DOHH2 (cell line): ENCODE data around the gene LUC7L2.

Experiments used
- H3F3A ChIP-seq: fragments of 200-600 bp; sonication (generic), shearing (Covaris generic); 2 replicates; pipeline ENCODE4 v1.6.0; 2016; ENCODE audit warnings: antibody characterized with exemption, mild to moderate bottlenecking; ENCODE audit not compliant: control insufficient read depth, insufficient read depth
- H3K27ac ChIP-seq: fragments of 200-600 bp; sonication (generic); 2 replicates; pipeline ENCODE4 v1.5.1; 2014; ENCODE audit warnings: low read depth, mild to moderate bottlenecking, low read length, moderate library complexity
- H3K27me3 ChIP-seq: fragments of 200-600 bp; sonication (generic); 2 replicates; pipeline ENCODE4 v1.6.1; 2014; ENCODE audit warnings: mild to moderate bottlenecking, low read length, mixed read lengths; ENCODE audit not compliant: control insufficient read depth
- H3K36me3 ChIP-seq: fragments of 200-600 bp; sonication (generic); 2 replicates; pipeline ENCODE4 v1.6.1; 2014; ENCODE audit warnings: mild to moderate bottlenecking, low read length, moderate library complexity, mixed read lengths; ENCODE audit not compliant: control insufficient read depth
- H3K4me1 ChIP-seq: fragments of 200-600 bp; sonication (generic); 2 replicates; pipeline ENCODE4 v1.6.1; 2014; ENCODE audit warnings: mild to moderate bottlenecking, low read length, mixed read lengths; ENCODE audit not compliant: control insufficient read depth
- H3K4me2 ChIP-seq: fragments of 200-600 bp; sonication (generic); 2 replicates; pipeline ENCODE4 v1.6.0; 2014; ENCODE audit warnings: mild to moderate bottlenecking, low read length, moderate library complexity
- H3K4me3 ChIP-seq: fragments of 200-600 bp; sonication (generic); 2 replicates; pipeline ENCODE4 v1.5.1; 2014; ENCODE audit warnings: mild to moderate bottlenecking, low read length, mixed read lengths
- H3K79me2 ChIP-seq: fragments of 200-600 bp; sonication (generic); 2 replicates; pipeline ENCODE4 v1.6.1; 2014; ENCODE audit warnings: mild to moderate bottlenecking, low read length, mixed read lengths; ENCODE audit not compliant: control insufficient read depth
- H3K9me2 ChIP-seq: fragments of 200-600 bp; sonication (generic); replicated peaks from 2 replicates; pipeline ENCODE4 v1.6.1; 2014; ENCODE audit warnings: mild to moderate bottlenecking, low read length, mixed read lengths; ENCODE audit not compliant: control insufficient read depth
- H3K9me3 ChIP-seq: fragments of 200-600 bp; sonication (generic); 2 replicates; pipeline ENCODE4 v1.6.1; 2014; ENCODE audit warnings: antibody characterized with exemption, low read length, mixed read lengths; ENCODE audit not compliant: control insufficient read depth, insufficient read depth
- H4K20me1 ChIP-seq: fragments of 200-600 bp; sonication (generic); 2 replicates; pipeline ENCODE4 v1.6.0; 2014; ENCODE audit warnings: low read depth, mild to moderate bottlenecking, antibody characterized with exemption, low read length, moderate library complexity; ENCODE audit not compliant: control insufficient read depth, insufficient read depth
- EZH2phosphoT487 ChIP-seq: fragments of 200-600 bp; sonication (generic); IDR thresholded peaks from 2 replicates; pipeline ENCODE4 v1.6.1; 2017; ENCODE audit warnings: borderline replicate concordance, mild to moderate bottlenecking, antibody characterized with exemption, low read length, moderate library complexity, mixed read lengths
- TF ChIP-seq, protein P1 (sequence below): fragments of 200-600 bp; sonication (generic); IDR thresholded peaks from one replicate; pipeline ENCODE4 v1.5.1; 2014; ENCODE audit warnings: antibody characterized with exemption, mild to moderate bottlenecking, low read depth, low read length; ENCODE audit not compliant: poor library complexity, severe bottlenecking

LUC7L2 gene

GRCh38 chr7:139446051-139446890 is 86.6 kb downstream of the LUC7L2 start:
- H3K36me3 ChIP-seq = no peaks in the 10 kb centered on the region
- no peak overlapping the region for H3K4me3 ChIP-seq
- no peak overlapping the region for H3K4me2 ChIP-seq
- H3K9me3 ChIP-seq = no peaks in the 10 kb centered on the region
- no peaks in the 10 kb centered on the region for H3K79me2 ChIP-seq
- TF ChIP-seq, protein P1, sequence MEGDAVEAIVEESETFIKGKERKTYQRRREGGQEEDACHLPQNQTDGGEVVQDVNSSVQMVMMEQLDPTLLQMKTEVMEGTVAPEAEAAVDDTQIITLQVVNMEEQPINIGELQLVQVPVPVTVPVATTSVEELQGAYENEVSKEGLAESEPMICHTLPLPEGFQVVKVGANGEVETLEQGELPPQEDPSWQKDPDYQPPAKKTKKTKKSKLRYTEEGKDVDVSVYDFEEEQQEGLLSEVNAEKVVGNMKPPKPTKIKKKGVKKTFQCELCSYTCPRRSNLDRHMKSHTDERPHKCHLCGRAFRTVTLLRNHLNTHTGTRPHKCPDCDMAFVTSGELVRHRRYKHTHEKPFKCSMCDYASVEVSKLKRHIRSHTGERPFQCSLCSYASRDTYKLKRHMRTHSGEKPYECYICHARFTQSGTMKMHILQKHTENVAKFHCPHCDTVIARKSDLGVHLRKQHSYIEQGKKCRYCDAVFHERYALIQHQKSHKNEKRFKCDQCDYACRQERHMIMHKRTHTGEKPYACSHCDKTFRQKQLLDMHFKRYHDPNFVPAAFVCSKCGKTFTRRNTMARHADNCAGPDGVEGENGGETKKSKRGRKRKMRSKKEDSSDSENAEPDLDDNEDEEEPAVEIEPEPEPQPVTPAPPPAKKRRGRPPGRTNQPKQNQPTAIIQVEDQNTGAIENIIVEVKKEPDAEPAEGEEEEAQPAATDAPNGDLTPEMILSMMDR = no peak
- TF ChIP-seq EZH2phosphoT487 = no peak
- H3K27ac ChIP-seq = no peak overlapping the region
- no peaks in the 10 kb centered on the region for H3K9me2 ChIP-seq
- no peaks in the 10 kb centered on the region for H3F3A ChIP-seq
- no peaks in the 10 kb centered on the region for H3K27me3 ChIP-seq
- no peaks in the 10 kb centered on the region for H3K4me1 ChIP-seq
- no peaks in the 10 kb centered on the region for H4K20me1 ChIP-seq

GRCh38 chr7:139450851-139451250 is 91.2 kb downstream of the LUC7L2 start:
- Histone ChIP-seq H3K9me2 (no peaks in the 10 kb centered on the region), H3F3A (no peaks in the 10 kb centered on the region), H3K36me3 (no peaks in the 10 kb centered on the region), H3K9me3 (no peaks in the 10 kb centered on the region), H3K79me2 (no peaks in the 10 kb centered on the region), H3K4me3 (no peak overlapping the region), H4K20me1 (no peaks in the 10 kb centered on the region), H3K27me3 (no peaks in the 10 kb centered on the region), H3K4me2 (no peak overlapping the region), H3K27ac (no peak overlapping the region), H3K4me1 (no peaks in the 10 kb centered on the region)
- TF ChIP-seq EZH2phosphoT487 = no peak
- TF ChIP-seq, protein P1 = no peak

- H3K27me3 ChIP-seq = no peaks in the 10 kb centered on the region
- no peak overlapping the region for H3K4me3 ChIP-seq
- no peak for TF ChIP-seq EZH2phosphoT487
- TF ChIP-seq, protein P1 = no peak
- no peaks in the 10 kb centered on the region for H3K36me3 ChIP-seq
- H3K4me1 ChIP-seq = no peaks in the 10 kb centered on the region
- no peak overlapping the region for H3K27ac ChIP-seq
- no peaks in the 10 kb centered on the region for H3K9me3 ChIP-seq
- no peaks in the 10 kb centered on the region for H3K79me2 ChIP-seq
- H3F3A ChIP-seq = no peaks in the 10 kb centered on the region
- H3K4me2 ChIP-seq = no peak overlapping the region
- H4K20me1 ChIP-seq = no peaks in the 10 kb centered on the region
- H3K9me2 ChIP-seq = no peaks in the 10 kb centered on the region
These were observed 91.9 kb downstream of the LUC7L2 start for GRCh38 chr7:139451638-139452037.
